Measurements from ENCODE around the gene ARHGEF39. TPM values are rescaled to one million over a fixed set of nuclear protein-coding genes. Genes with fewer than 3 reads are reported as not detected.

Gene ARHGEF39
- total RNA-seq, 2 experiments from 2014 or later = 19.1 to 19.9 TPM

DNA sequence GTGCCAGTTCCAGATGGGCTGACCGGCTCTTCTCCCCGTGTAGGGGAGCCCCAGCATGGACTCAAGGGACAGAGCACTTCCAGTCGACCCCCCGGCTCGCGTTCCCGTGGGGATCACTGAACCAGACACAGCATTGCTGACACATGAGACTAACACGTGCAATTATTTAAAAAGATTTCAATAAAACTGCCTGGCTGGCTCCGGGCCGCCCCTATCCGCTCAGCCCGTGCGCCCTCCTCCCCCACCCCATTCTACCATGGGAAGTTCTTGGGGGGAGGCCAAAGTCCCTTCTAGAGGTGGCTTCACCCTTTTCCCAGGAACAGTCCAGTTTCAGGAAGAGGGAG is 55.2 kb downstream of the ARHGEF39 start:
- Mint-ChIP-seq H3K36me3 (ENCODE audit: low read depth) (peaks cover 26% of the 10 kb centered on the region), H3K27me3 (peaks cover 3% of the 10 kb centered on the region), H3K4me1 (peaks cover 18% of the 10 kb centered on the region), H3K9me3 (no peaks in the 10 kb centered on the region), H3K4me3 (no peak overlapping the region), H3K27ac (no peak overlapping the region)
- POLR2A ChIA-PET = no interaction called here
- DNase-seq = no peak
- CTCF ChIA-PET = interaction anchor here (0.9 to 4.2 kb wide), 4 partner anchors 8 to 87 kb away, joined by 3 to 37 read pairs (median 9); partner anchors contain the start of gene CD72

Other genes starting within 250 kb of the ARHGEF39 start
- 1 to 10 TPM; 1.2 to 1.4 TPM for gene RUSC2, start 175.1 kb downstream of the ARHGEF39 start, total RNA-seq
- 10 to 100 TPM; 31.7 to 32.3 TPM for gene TESK1, start 59.9 kb downstream of the ARHGEF39 start, total RNA-seq
- 10 to 100 TPM; 11.8 to 11.9 TPM for gene CD72, start 46.8 kb downstream of the ARHGEF39 start, total RNA-seq
- 100 to 1,000 TPM; 210 to 214 TPM for gene SIT1, start 14.3 kb downstream of the ARHGEF39 start, total RNA-seq
- gene RMRP, start 7.2 kb downstream of the ARHGEF39 start, total RNA-seq = over 10,000 TPM in 1 of 2 experiments, 1,000 to 10,000 TPM in 1; 9,885 to 10,678 TPM
- 10 to 100 TPM; 36.6 to 37.7 TPM for gene CCDC107, start 6.9 kb downstream of the ARHGEF39 start, total RNA-seq
- gene CA9, start 8.7 kb upstream of the ARHGEF39 start, total RNA-seq = 1 to 10 TPM; 1.1 to 1.2 TPM
- gene TPM2, start 24.7 kb upstream of the ARHGEF39 start, total RNA-seq = 1 to 10 TPM; 8.9 to 9.2 TPM
- 100 to 1,000 TPM; 341 to 354 TPM for gene TLN1, start 67.0 kb upstream of the ARHGEF39 start, total RNA-seq
- 10 to 100 TPM; 23.2 to 24.1 TPM for gene CREB3, start 67.5 kb upstream of the ARHGEF39 start, total RNA-seq
- gene GBA2, start 84.0 kb upstream of the ARHGEF39 start, total RNA-seq = 10 to 100 TPM; 45.8 to 49.1 TPM
- 10 to 100 TPM; 29.1 to 29.5 TPM for gene RGP1, start 84.1 kb upstream of the ARHGEF39 start, total RNA-seq
- gene MSMP, start 89.1 kb upstream of the ARHGEF39 start, total RNA-seq = under 1 TPM in 1 of 2 experiments, not detected in 1; 0.48 TPM
- 1 to 10 TPM; 7.7 to 8.5 TPM for gene NPR2, start 126.4 kb upstream of the ARHGEF39 start, total RNA-seq
- gene SPAG8, start 147.1 kb upstream of the ARHGEF39 start, total RNA-seq = 1 to 10 TPM; 2.0 to 2.2 TPM
- gene HINT2, start 149.8 kb upstream of the ARHGEF39 start, total RNA-seq = 10 to 100 TPM; 77.8 to 79.2 TPM
- gene FAM221B, start 163.5 kb upstream of the ARHGEF39 start, total RNA-seq = not detected
- gene TMEM8B, start 164.0 kb upstream of the ARHGEF39 start, total RNA-seq = 1 to 10 TPM; 3.1 to 3.2 TPM
- not detected for gene OR13J1, start 205.2 kb upstream of the ARHGEF39 start, total RNA-seq
- gene HRCT1, start 241.0 kb upstream of the ARHGEF39 start, total RNA-seq = not detected
- gene SPAAR, start 244.3 kb upstream of the ARHGEF39 start, total RNA-seq = not detected